CD14-positive monocyte (primary cell): ENCODE results near the gene PSEN2. TPM values are rescaled to one million over a fixed set of nuclear protein-coding genes. Genes with fewer than 3 reads are reported as not detected.

Experiments used
- DNase-seq, 3 donors: peaks; one replicate each; pipeline ENCODE4 v3.0.0-alpha.2; 2011 to 2022
- H2AFZ ChIP-seq: 2 replicates; pipeline ENCODE4 v1.6.0; 2012; ENCODE audit warnings: mild to moderate bottlenecking, low read depth, low read length, inconsistent platforms; ENCODE audit not compliant: insufficient read depth, poor library complexity, severe bottlenecking
- H3K27ac ChIP-seq, 2 donors: 1 replicate in 1 of 2; 2 replicates in 1 of 2; pipeline ENCODE4 v1.5.1; 2012 to 2013; ENCODE audit warnings: low read length in 2 of 2, control low read depth in 1 of 2, inconsistent platforms in 1 of 2, low read depth in 1 of 2, mild to moderate bottlenecking in 1 of 2
- H3K27me3 ChIP-seq, 2 donors: one replicate each; pipeline versions ENCODE4 v1.6.0 to v1.6.1; 2011 to 2013; ENCODE audit warnings: low read length in 2 of 2; ENCODE audit not compliant: control insufficient read depth in 2 of 2, insufficient read depth in 2 of 2
- H3K36me3 ChIP-seq, 2 donors: replicated peaks in 1 of 2; 1 replicate in 1 of 2; 2 replicates in 1 of 2; pipeline versions ENCODE4 v1.5.1 to v1.6.1; 2012 to 2013; ENCODE audit warnings: low read length in 2 of 2, control low read depth in 1 of 2, inconsistent platforms in 1 of 2, mild to moderate bottlenecking in 1 of 2; ENCODE audit not compliant: insufficient read depth in 2 of 2, control insufficient read depth in 1 of 2
- H3K4me1 ChIP-seq, 2 donors: 1 replicate in 1 of 2; 2 replicates in 1 of 2; pipeline versions ENCODE4 v1.5.1 to v1.6.1; 2012 to 2013; ENCODE audit warnings: low read length in 2 of 2, control low read depth in 1 of 2, inconsistent platforms in 1 of 2, mild to moderate bottlenecking in 1 of 2, moderate library complexity in 1 of 2; ENCODE audit not compliant: insufficient read depth in 2 of 2, control insufficient read depth in 1 of 2
- H3K4me2 ChIP-seq: replicated peaks from 2 replicates; pipeline ENCODE3; 2012; ENCODE audit warnings: low read length, moderate library complexity, mild to moderate bottlenecking; ENCODE audit not compliant: poor library complexity, severe bottlenecking; ENCODE audit errors: extremely low read depth
- H3K4me3 ChIP-seq, 3 experiments: fragments of 200-600 bp in 1 of 3; sonication (generic) in 1 of 3; replicated peaks in 1 of 3; 1 replicate in 2 of 3; 2 replicates in 1 of 3; pipeline ENCODE4 v1.5.1; 2011 to 2013; ENCODE audit warnings: low read length in 3 of 3, mild to moderate bottlenecking in 3 of 3, control low read depth in 2 of 3, low read depth in 2 of 3, inconsistent platforms in 1 of 3, moderate library complexity in 1 of 3
- H3K79me2 ChIP-seq: 2 replicates; pipeline ENCODE4 v1.6.0; 2012; ENCODE audit warnings: mild to moderate bottlenecking, control low read depth, inconsistent platforms, low read length, moderate library complexity; ENCODE audit not compliant: insufficient read depth
- H3K9ac ChIP-seq: 2 replicates; pipeline ENCODE4 v1.6.0; 2017; ENCODE audit warnings: low read length, mild to moderate bottlenecking; ENCODE audit not compliant: insufficient read depth, poor library complexity, severe bottlenecking
- H3K9me3 ChIP-seq, 2 donors: replicated peaks in 1 of 2; 1 replicate in 1 of 2; 2 replicates in 1 of 2; pipeline versions ENCODE4 v1.5.1 to v1.6.1; 2012 to 2013; ENCODE audit warnings: low read length in 2 of 2, control low read depth in 1 of 2; ENCODE audit not compliant: control insufficient read depth in 1 of 2, insufficient read depth in 1 of 2
- H4K20me1 ChIP-seq: 2 replicates; pipeline ENCODE4 v1.6.0; 2012; ENCODE audit warnings: mild to moderate bottlenecking, low read length, control low read depth, moderate library complexity; ENCODE audit not compliant: insufficient read depth
- H3K27ac Mint-ChIP-seq, 7 donors: one replicate each; pipeline ENCODE4 v1.8.0; 2020; ENCODE audit warnings: mild to moderate bottlenecking in 7 of 7, mixed read lengths in 7 of 7, moderate library complexity in 6 of 7, inconsistent platforms in 2 of 7
- H3K27me3 Mint-ChIP-seq, 3 donors: one replicate each; pipeline ENCODE4 v1.8.0; 2021 to 2022; ENCODE audit warnings: low read depth in 3 of 3, mild to moderate bottlenecking in 3 of 3, mixed read lengths in 3 of 3, moderate library complexity in 3 of 3, inconsistent platforms in 1 of 3
- H3K36me3 Mint-ChIP-seq, 2 donors: one replicate each; pipeline ENCODE4 v1.8.0; 2020; ENCODE audit warnings: mixed read lengths in 2 of 2, inconsistent platforms in 1 of 2, mild to moderate bottlenecking in 1 of 2
- H3K4me1 Mint-ChIP-seq: one replicate; pipeline ENCODE4 v1.8.0; 2020; ENCODE audit warnings: mild to moderate bottlenecking, mixed read lengths
- H3K4me3 Mint-ChIP-seq, 2 donors: one replicate each; pipeline ENCODE4 v1.8.0; 2020; ENCODE audit warnings: mild to moderate bottlenecking in 2 of 2, mixed read lengths in 2 of 2, moderate library complexity in 1 of 2
- H3K9me3 Mint-ChIP-seq, 7 donors: one replicate each; pipeline ENCODE4 v1.8.0; 2020 to 2022; ENCODE audit warnings: mixed read lengths in 7 of 7, mild to moderate bottlenecking in 6 of 7, moderate library complexity in 6 of 7, inconsistent platforms in 2 of 7
- WGBS: methylation state at CpG from one replicate; pipeline ENCODE4 v1.1.5; 2013; ENCODE audit warnings: missing lambda C conversion rate; ENCODE audit not compliant: insufficient coverage; 5-methylcytosine and 5-hydroxymethylcytosine counted together
- intact Hi-C, 2 donors: fragments of 100-400 bp; cut with micrococcal nuclease; formaldehyde crosslinking; loops; one replicate each; pipeline versions ENCODE4 v1.15.0 to v1.15.1; 2023
- polyA plus RNA-seq, 3 donors: library from polyadenylated mRNA; depleted of rRNA in 1 of 3; unstranded in 2 of 3; stranded (reverse) in 1 of 3; fragments of 300-500 nt in 2 of 3; fragments of >200 nt in 1 of 3; fragmentation: Illumina TruSeq in 2 of 3; gene quantifications; 1 replicate in 2 of 3; 2 replicates in 1 of 3; pipeline ENCODE4 v1.2.3, GENCODE V29; 2012 to 2021
- TF ChIP-seq, protein P1 (sequence below): fragments of 200-600 bp; IDR thresholded peaks from one replicate; pipeline ENCODE4 v1.8.0; 2022; ENCODE audit warnings: antibody characterized with exemption, mild to moderate bottlenecking

Gene PSEN2
- polyA plus RNA-seq, 3 donors: 8.9 to 11.8 (median 11.4) TPM

DNA sequence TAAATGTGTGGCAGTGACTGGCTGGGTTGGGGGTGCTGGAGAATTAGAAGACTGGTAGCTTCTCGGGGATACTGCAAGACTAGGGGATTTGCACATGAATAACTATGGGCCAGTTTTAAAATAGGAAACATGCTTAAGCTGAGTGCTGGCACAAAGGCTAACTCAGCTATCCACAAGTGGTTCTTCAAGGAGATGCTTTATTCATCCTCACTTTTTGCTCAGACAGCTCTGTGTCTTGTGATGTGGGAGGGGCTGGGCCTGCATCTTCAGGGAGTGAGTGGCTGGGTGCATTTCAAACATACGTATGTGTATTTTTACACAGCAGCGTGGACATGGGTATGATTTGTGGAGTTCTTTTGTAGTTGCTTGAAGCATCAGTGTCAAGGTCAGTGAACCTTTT, 72.0 kb downstream of the PSEN2 start:
- no peak overlapping the region for H3K4me3 Mint-ChIP-seq
- H4K20me1 ChIP-seq: peaks cover 60% of the 10 kb centered on the region
- peak overlapping the region in 3 of 7 donors; percentile 15 to 48 (median 17) for H3K27ac Mint-ChIP-seq
- TF ChIP-seq, protein P1, sequence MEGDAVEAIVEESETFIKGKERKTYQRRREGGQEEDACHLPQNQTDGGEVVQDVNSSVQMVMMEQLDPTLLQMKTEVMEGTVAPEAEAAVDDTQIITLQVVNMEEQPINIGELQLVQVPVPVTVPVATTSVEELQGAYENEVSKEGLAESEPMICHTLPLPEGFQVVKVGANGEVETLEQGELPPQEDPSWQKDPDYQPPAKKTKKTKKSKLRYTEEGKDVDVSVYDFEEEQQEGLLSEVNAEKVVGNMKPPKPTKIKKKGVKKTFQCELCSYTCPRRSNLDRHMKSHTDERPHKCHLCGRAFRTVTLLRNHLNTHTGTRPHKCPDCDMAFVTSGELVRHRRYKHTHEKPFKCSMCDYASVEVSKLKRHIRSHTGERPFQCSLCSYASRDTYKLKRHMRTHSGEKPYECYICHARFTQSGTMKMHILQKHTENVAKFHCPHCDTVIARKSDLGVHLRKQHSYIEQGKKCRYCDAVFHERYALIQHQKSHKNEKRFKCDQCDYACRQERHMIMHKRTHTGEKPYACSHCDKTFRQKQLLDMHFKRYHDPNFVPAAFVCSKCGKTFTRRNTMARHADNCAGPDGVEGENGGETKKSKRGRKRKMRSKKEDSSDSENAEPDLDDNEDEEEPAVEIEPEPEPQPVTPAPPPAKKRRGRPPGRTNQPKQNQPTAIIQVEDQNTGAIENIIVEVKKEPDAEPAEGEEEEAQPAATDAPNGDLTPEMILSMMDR: no peak
- H3K4me1 ChIP-seq: peaks cover 33 to 54% of the 10 kb centered on the region in 2 donors
- 78% methylated on average over 1 of the region's 3 CpGs for WGBS
- no peak for DNase-seq
- intact Hi-C loops: no loop called here
- no peaks in the 10 kb centered on the region for H3K9me3 Mint-ChIP-seq
- H3K36me3 ChIP-seq: no peaks in the 10 kb centered on the region
- H3K9ac ChIP-seq: no peak overlapping the region
- H3K27me3 ChIP-seq: no peaks in the 10 kb centered on the region
- H3K9me3 ChIP-seq: no peaks in the 10 kb centered on the region
- H3K4me2 ChIP-seq: no peak overlapping the region
- peaks cover 74% of the 10 kb centered on the region for H3K4me1 Mint-ChIP-seq
- H3K4me3 ChIP-seq: no peak overlapping the region
- peaks cover 72% of the 10 kb centered on the region for H3K79me2 ChIP-seq
- peaks cover 4 to 6% of the 10 kb centered on the region in 2 donors for H3K36me3 Mint-ChIP-seq
- H3K27ac ChIP-seq: peak overlapping the region in 1 of 2 donors; percentile 0
- H3K27me3 Mint-ChIP-seq: peaks cover 0 to 2% (median 0%) of the 10 kb centered on the region in 3 donors
- no peak overlapping the region for H2AFZ ChIP-seq

DNA sequence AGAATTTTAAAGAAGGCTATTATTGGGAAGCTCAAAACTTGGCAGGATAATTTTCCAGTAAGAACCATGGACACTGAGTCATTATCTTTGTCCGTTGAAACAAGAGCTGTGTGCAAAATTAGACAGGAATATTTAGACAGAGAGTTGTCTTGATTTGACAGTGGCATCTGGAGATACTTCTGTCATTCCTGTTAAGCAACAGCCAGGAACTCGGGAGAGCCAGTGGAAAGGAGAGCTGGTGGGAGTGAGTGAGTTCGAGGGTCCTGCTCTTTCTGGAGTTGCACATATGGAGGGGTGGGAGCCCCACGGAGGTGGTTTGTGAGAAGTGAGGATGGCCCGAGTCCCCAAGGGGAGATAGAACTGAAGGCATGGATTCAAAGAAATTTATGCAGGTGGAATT, 72.7 kb downstream of the PSEN2 start:
- H3K27me3 Mint-ChIP-seq: peaks cover 0 to 2% (median 0%) of the 10 kb centered on the region in 3 donors
- no peaks in the 10 kb centered on the region for H3K36me3 ChIP-seq
- TF ChIP-seq, protein P1: no peak
- peaks cover 80% of the 10 kb centered on the region for H3K79me2 ChIP-seq
- H3K9me3 Mint-ChIP-seq: peaks cover 0 to 3% (median 2%) of the 10 kb centered on the region in 7 donors
- peak overlapping the region in 2 of 7 donors; percentile 31 to 50 for H3K27ac Mint-ChIP-seq
- intact Hi-C loops: no loop called here
- 85% methylated on average over 5 of the region's 5 CpGs for WGBS
- no peak overlapping the region for H3K4me3 ChIP-seq
- no peak overlapping the region for H3K9ac ChIP-seq
- H3K4me3 Mint-ChIP-seq: no peak overlapping the region
- H2AFZ ChIP-seq: no peak overlapping the region
- DNase-seq: no peak
- H4K20me1 ChIP-seq: peaks cover 68% of the 10 kb centered on the region
- H3K4me1 Mint-ChIP-seq: peaks cover 67% of the 10 kb centered on the region
- H3K27me3 ChIP-seq: no peaks in the 10 kb centered on the region
- no peak overlapping the region for H3K4me2 ChIP-seq
- H3K9me3 ChIP-seq: no peaks in the 10 kb centered on the region
- no peak overlapping the region for H3K27ac ChIP-seq
- H3K4me1 ChIP-seq: peaks cover 27 to 47% of the 10 kb centered on the region in 2 donors
- H3K36me3 Mint-ChIP-seq: peaks cover 4 to 11% of the 10 kb centered on the region in 2 donors
